SU-DHL-6 (cell line): ENCODE data around the gene MNX1.

Experiments
- H2AFZ ChIP-seq: fragments of 200-600 bp; sonication (generic); 2 replicates; pipeline ENCODE4 v1.6.1; 2014; ENCODE audit warnings: low read depth, mild to moderate bottlenecking, moderate library complexity, mixed read lengths, antibody characterized with exemption, low read length; ENCODE audit not compliant: severe bottlenecking
- H3F3A ChIP-seq: fragments of 200-600 bp; shearing (Covaris generic); 2 replicates; pipeline ENCODE4 v1.6.0; 2016; ENCODE audit warnings: antibody characterized with exemption, mild to moderate bottlenecking; ENCODE audit not compliant: insufficient read depth
- H3K27ac ChIP-seq: fragments of 200-600 bp; sonication (generic); 2 replicates; pipeline ENCODE4 v1.5.1; 2016; ENCODE audit warnings: low read depth, mild to moderate bottlenecking, low read length, moderate library complexity, mixed read lengths
- H3K27me3 ChIP-seq: fragments of 200-600 bp; sonication (generic), shearing (Covaris generic); 2 replicates; pipeline ENCODE4 v1.6.0; 2014; ENCODE audit warnings: mild to moderate bottlenecking, low read length
- H3K36me3 ChIP-seq: fragments of 200-600 bp; sonication (generic); 2 replicates; pipeline ENCODE4 v1.6.1; 2014; ENCODE audit warnings: mild to moderate bottlenecking, low read length, mixed read lengths
- H3K4me2 ChIP-seq: fragments of 300-600, 200-600 bp; shearing (Covaris generic), sonication (generic); 2 replicates; pipeline ENCODE4 v1.6.0; 2014; ENCODE audit warnings: low read length, low read depth, mild to moderate bottlenecking; ENCODE audit not compliant: poor library complexity, severe bottlenecking
- H3K4me3 ChIP-seq: fragments of 200-600 bp; sonication (generic); 2 replicates; pipeline ENCODE4 v1.5.1; 2014; ENCODE audit warnings: antibody characterized with exemption, low read length, mild to moderate bottlenecking, mixed read lengths; ENCODE audit not compliant: insufficient read depth, poor library complexity, severe bottlenecking
- H3K79me2 ChIP-seq: fragments of 200-600 bp; sonication (generic); 2 replicates; pipeline ENCODE4 v1.6.1; 2014; ENCODE audit warnings: mild to moderate bottlenecking, low read length, moderate library complexity; ENCODE audit not compliant: insufficient read depth
- H3K9ac ChIP-seq: fragments of 200-600 bp; sonication (generic); 2 replicates; pipeline ENCODE4 v1.7.0; 2014; ENCODE audit warnings: mild to moderate bottlenecking, low read length
- H3K9me2 ChIP-seq: fragments of 200-600 bp; sonication (generic); replicated peaks from 2 replicates; pipeline ENCODE4 v1.6.1; 2014; ENCODE audit warnings: low read length; ENCODE audit not compliant: insufficient read depth
- H3K9me3 ChIP-seq: fragments of 200-600 bp; sonication (generic); 2 replicates; pipeline ENCODE4 v1.6.1; 2014; ENCODE audit warnings: low read length, mixed read lengths; ENCODE audit not compliant: insufficient read depth
- H4K20me1 ChIP-seq: fragments of 200-600 bp; sonication (generic); 2 replicates; pipeline ENCODE4 v1.6.1; 2014; ENCODE audit warnings: low read depth, mild to moderate bottlenecking, antibody characterized with exemption, low read length, moderate library complexity, mixed read lengths
- CTCF ChIP-seq: fragments of 200-600 bp; sonication (generic); IDR thresholded peaks from one replicate; pipeline ENCODE4 v1.5.1; 2017; ENCODE audit warnings: antibody characterized with exemption, mild to moderate bottlenecking, low read length, moderate library complexity; ENCODE audit not compliant: insufficient read depth, poor library complexity, severe bottlenecking
- EZH2phosphoT487 ChIP-seq: fragments of 200-600 bp; sonication (generic), shearing (Covaris generic); conservative IDR thresholded peaks from 2 replicates; pipeline ENCODE4 v1.6.1; 2018; ENCODE audit warnings: mild to moderate bottlenecking, antibody characterized with exemption, low read length, moderate library complexity, mixed read lengths

The MNX1 gene

GRCh38 chr7:157023589-157023905 lies 13.1 kb upstream of the MNX1 start:
- Histone ChIP-seq H3K36me3 (no peaks in the 10 kb centered on the region), H3F3A (no peaks in the 10 kb centered on the region), H3K4me3 (no peak overlapping the region), H3K27ac (no peak overlapping the region), H4K20me1 (no peaks in the 10 kb centered on the region; the same call in 1 of the 2 replicates), H3K9me2 (no peaks in the 10 kb centered on the region), H3K9ac (no peak overlapping the region), H3K9me3 (no peaks in the 10 kb centered on the region), H3K79me2 (no peaks in the 10 kb centered on the region), H3K4me2 (no peak overlapping the region), H2AFZ (no peak overlapping the region), H3K27me3 (no peaks in the 10 kb centered on the region)
- TF ChIP-seq EZH2phosphoT487 (no peak), CTCF (no peak)

DNA sequence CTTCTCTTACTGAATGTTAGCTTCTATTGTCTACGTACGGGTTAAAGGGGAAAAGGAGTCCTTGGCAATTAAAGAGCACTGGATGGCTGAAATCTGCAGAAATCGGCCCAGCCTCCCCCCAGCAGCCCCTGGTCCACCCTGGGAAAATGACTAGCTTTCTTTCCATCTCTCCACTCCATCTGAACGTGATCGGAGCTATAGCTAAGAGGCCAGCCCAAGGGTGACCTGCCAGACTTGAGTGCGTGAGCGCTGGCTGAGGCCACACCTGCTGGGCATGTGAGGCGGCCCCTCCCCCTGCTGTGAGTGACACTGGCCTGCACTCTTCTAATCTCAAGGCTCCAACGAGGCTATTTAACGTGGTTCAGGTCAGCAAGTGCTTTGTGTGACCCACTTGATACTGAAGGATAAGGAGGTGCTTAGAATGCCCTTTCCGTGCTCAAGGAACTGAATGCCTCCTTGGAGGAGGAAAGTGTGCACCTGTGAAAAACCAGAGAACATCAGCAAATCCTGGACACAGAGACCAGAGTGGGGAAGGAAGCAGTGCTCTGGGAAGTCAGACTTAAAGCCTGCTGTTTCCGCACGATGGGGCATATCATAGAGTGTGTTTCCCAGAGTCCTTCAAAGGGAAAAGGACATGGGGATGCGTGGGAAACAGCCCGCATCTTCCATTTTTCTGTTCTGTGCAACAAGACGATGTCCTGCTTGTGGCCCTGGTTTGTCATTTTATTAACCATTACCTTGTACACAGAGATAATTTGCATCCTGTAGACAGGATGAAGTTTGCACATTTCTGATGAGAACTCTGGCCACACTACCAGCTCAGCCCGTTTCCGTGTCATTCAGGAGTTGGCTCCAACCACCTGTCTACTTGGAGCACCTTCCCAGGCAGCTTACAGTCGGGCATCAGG lies 12.5 kb upstream of the MNX1 start:
- Histone ChIP-seq H4K20me1 (no peaks in the 10 kb centered on the region; the same call in 1 of the 2 replicates), H3K9me2 (no peaks in the 10 kb centered on the region), H3K4me2 (no peak overlapping the region), H3K9ac (no peak overlapping the region), H3K27me3 (no peaks in the 10 kb centered on the region), H2AFZ (no peak overlapping the region), H3K36me3 (no peaks in the 10 kb centered on the region), H3K27ac (no peak overlapping the region), H3K79me2 (no peaks in the 10 kb centered on the region), H3K9me3 (no peaks in the 10 kb centered on the region), H3K4me3 (no peak overlapping the region), H3F3A (no peaks in the 10 kb centered on the region)
- TF ChIP-seq CTCF (no peak), EZH2phosphoT487 (no peak)

DNA sequence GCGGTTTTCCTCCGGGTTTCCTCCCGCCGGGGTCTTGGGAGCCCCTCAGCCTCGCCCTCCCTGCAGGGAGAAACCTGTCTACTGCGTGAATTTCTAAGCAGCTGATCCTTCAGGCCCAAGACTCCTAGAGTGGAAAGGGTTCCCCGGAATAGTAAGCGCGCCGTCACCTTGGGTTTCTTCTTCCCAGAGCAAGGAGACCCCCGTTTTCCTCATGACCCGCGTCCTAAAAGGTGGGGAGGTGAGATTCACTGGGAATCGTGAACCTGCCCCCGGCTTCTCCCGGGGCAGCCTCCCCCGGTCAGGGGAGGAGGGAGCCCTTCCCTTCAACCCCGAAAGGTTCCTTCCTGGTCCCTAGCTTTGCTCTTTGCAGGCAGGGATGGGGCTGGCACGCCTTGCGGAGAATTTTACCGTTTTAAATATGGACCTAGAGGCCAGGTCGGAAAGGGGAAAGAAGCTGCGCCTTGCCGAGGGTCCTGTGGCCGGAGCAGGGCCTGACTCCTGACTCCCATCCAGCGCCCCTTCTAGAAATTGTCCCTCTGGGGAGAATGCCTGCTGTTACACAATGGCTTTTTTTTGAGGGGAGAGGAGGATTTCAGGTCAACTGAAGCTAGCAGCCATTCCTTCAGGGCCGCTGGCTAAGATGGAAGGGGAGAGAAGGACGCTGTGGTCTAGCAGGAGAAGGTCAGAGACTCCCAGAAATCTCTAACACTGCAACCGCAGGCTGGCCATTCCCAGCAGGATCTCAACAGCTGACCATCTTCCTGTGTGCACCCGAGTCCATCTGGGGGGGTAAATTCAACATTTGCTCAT lies 11.6 kb upstream of the MNX1 start:
- Histone ChIP-seq H3K4me2 (no peak overlapping the region), H2AFZ (no peak overlapping the region), H3F3A (no peaks in the 10 kb centered on the region), H3K27ac (no peak overlapping the region), H3K79me2 (no peaks in the 10 kb centered on the region), H3K9me3 (no peaks in the 10 kb centered on the region), H3K27me3 (no peaks in the 10 kb centered on the region), H3K4me3 (no peak overlapping the region), H4K20me1 (no peaks in the 10 kb centered on the region; the same call in 1 of the 2 replicates), H3K9ac (no peak overlapping the region), H3K36me3 (no peaks in the 10 kb centered on the region), H3K9me2 (no peaks in the 10 kb centered on the region)
- TF ChIP-seq CTCF (no peak), EZH2phosphoT487 (no peak)
